ENCODE results near the gene ANO2.

GRCh38 chr12:5969156-5969973 lies 24.3 kb upstream of the ANO2 start:
- TF ChIP-seq CTCF (IDR thresholded peaks at IDR 0.05; ENCODE audit: extremely low read depth in 1 of 2, insufficient read depth in 1 of 2, low read depth in 1 of 2, low read length in 2 of 2) (no peak), POLR2A (IDR thresholded peaks at IDR 0.05; ENCODE audit: low read depth, low read length) (no peak)
